GM19395 (cell line): ENCODE results near the gene BAD.
A peak's percentile ranks its signal among the peaks of the same experiment; 100 is the strongest.

Source experiments
- ATAC-seq: cut with Tn5 transposase; IDR thresholded peaks from one replicate; pipeline ENCODE4 v1.9.1; 2021; ENCODE audit warnings: mild to moderate bottlenecking, moderate library complexity; ENCODE audit not compliant: unreplicated experiment

Gene BAD

GRCh38 chr11:64297699-64298358 is 13.4 kb upstream of the BAD start:
- no peak for ATAC-seq

- no peak for ATAC-seq
These were observed 12.6 kb upstream of the BAD start for GRCh38 chr11:64296830-64297698.

GRCh38 chr11:64296236-64296635 is 11.8 kb upstream of the BAD start:
- ATAC-seq: no peak

- ATAC-seq: no peak
These were observed 11.3 kb upstream of the BAD start for GRCh38 chr11:64295760-64296159.

GRCh38 chr11:64294774-64295173 is 10.3 kb upstream of the BAD start:
- no peak for ATAC-seq

- ATAC-seq: no peak
These were observed 8.2 kb upstream of the BAD start for GRCh38 chr11:64292460-64293254.

GRCh38 chr11:64291752-64292459 is 7.4 kb upstream of the BAD start:
- no peak for ATAC-seq

GRCh38 chr11:64291262-64291751 is 6.8 kb upstream of the BAD start, which contains the start of gene KCNK4:
Gene KCNK4, plus strand, starts transcription at chr11:64291302. Its CDS starts 1,717 bp downstream, at chr11:64293019.
- ATAC-seq: no peak

GRCh38 chr11:64290352-64291261 is 6.1 kb upstream of the BAD start:
- no peak for ATAC-seq

- ATAC-seq: no peak
These were observed 4.6 kb upstream of the BAD start for GRCh38 chr11:64289002-64289564.

GRCh38 chr11:64288353-64288750 is 3.9 kb upstream of the BAD start:
- ATAC-seq: no peak

GRCh38 chr11:64287676-64288352 is 3.3 kb upstream of the BAD start:
- no peak for ATAC-seq

- ATAC-seq: no peak
These were observed 2.3 kb upstream of the BAD start for GRCh38 chr11:64286801-64287159.

- no peak for ATAC-seq
These were observed 1.7 kb upstream of the BAD start for GRCh38 chr11:64285885-64286800.

- ATAC-seq: peak; percentile 58
These were observed 758 bp upstream of the BAD start, which contains the start of gene GPR137 for GRCh38 chr11:64284962-64285884. Gene GPR137, plus strand, starts transcription at chr11:64285848. Its CDS starts 677 bp downstream, at chr11:64286525.

- ATAC-seq: no peak
These were observed 1.4 kb downstream of the BAD start for GRCh38 chr11:64283092-64283491.
